ENCODE results near the gene C6orf47.

Gene C6orf47

DNA sequence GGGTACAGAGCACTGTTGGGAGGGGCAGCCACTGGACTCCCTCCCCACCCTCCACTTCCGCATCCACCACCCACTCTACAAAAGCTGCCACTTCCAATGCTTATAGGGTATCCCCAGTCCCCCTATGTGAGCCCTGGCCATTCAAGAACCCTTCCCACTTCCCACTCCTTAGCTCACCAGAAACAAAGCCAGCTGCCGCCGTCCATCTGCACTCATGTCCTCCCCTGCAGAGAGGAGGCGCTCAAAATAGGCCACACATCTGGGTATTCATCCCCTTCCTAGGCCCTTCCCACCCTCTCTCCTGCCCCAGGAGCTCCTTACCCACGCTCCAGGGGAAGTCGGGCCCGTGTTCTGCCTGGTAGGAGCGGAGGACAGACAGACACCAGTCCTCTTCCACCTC lies 26.7 kb upstream of the C6orf47 start:
- DNase-seq, result no peak

DNA sequence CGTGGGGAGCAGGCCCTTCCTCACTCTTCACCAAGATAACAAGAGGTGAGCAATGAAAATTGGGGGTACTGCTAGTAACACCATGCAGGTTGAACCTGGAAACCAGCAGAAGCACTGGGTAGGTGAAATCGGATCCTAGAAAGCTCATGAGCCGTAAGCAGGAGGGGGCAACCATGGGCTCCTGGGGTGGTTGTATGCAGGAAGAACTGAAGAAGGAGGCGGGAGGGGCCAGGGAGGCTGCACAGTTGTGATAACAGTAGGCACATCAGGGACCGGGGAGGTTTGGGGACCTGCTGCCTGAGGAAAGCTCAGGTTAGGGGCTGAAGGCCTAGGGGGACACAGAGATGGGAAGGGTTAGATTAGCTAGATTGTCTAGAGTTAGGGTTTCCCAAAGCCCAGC lies 25.9 kb upstream of the C6orf47 start:
- no peak for DNase-seq

DNA sequence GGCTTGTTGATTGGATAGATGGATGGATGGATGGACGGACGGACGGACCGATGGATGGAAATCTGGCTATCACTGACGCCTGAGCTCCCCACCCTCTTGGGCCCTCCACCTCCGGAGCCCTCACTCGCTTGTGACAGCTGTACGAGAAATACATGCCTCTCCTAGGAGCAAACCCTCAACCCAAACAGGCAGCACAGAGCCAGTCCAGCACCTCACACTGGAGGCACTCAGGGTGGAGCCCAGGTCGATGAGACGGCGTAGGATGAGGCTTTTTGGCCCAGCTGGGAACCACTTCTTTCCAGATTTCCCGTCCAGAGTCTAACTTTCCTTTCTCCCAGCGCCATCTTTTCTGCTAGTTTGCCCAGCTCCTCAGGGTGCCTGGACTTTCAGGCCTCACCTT lies 23.0 kb upstream of the C6orf47 start:
- DNase-seq, result no peak

DNA sequence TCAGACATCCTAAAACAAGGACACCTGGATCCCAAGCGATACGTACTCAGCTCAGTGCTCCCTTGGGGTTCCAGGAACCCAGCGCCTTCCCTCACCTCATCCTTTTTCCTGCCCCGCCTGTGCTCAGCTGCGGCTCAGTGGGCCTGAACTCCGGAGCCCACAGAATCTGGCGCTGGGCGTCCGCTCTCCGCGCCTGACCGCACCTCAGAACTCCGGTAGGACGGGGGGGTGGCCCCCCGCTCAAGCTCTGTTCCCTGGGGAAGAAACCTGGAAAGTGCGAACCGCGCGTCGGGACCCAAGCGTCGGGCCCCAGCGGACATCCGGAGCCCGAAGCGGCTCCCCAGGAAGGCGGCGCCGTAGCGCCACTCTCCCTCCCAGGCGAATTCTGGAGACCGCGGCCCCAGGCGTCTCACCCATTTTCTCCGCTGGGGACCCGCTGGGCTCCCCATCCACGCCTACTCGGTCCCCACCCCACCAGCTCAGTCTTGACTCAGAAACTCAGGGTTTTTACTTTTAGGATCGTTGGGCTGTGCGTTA lies 20.6 kb upstream of the C6orf47 start:
- peak; percentile 55 for DNase-seq

DNA sequence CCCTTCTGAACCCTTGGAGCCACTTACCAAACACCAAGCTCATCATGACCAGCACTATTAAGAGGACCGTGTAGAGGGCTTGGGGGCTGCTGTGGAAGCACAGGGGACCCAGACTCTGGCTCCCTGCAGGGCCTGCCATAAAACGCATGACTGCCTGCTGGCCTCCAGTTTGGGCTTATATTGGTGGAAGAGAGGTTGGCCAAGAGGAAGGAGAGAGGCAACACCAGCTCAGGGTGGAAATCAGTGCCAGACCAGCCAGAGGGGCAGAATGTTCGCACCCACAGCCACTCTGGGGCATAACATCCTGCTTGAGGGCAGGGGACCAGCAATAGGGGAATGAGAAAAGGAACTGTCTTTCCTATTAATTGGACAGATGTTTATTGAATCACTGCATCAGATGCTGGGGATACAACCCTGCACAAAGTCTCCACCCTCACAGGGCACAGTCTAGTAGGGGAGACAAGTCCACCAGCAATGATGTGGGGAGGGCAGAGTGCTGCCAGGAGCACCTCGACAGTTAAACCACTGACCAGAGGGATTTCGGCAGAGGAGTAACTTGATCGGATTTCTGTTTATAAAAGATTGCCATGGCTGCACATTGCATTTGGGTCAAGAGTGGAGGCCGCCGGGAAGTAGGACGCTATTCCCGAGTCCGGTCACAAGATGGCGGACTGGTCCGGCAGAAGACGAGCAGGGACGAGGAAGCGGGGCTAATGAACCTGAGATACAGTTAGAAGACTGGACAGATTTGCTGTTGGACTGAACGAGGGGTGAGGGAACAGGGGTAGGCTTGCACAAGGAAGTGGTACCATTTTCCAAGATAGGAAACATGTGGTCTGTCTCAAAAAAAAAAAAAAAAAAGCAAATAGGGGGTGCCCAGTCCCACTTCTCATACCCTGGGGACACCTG lies 19.9 kb upstream of the C6orf47 start, which contains the start of gene LY6G5C:
LY6G5C (minus strand) TSS at position 842 of the 909 bp plus-strand sequence; CDS start at position 148, 694 bp downstream.
- DNase-seq, result peak; percentile 69

DNA sequence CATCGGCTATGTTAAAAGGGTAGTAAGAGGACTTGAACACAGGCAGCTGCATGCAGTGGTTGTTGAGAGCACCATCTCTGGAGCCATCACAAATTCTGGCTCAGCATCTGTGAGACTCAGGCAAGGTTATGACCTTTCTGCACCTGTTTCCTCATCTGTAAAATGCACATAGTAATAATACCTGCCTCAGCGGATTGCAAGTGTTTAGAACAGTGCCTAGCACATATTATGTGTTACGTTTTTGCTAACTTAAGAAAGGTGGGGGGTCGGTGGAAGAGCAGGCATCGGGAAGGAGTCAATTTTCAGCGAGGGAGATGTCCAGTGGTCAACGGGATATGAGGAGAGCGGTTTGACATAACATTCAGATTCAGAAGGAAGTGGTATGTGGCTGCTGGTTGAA lies 17.4 kb upstream of the C6orf47 start:
- no peak for DNase-seq

DNA sequence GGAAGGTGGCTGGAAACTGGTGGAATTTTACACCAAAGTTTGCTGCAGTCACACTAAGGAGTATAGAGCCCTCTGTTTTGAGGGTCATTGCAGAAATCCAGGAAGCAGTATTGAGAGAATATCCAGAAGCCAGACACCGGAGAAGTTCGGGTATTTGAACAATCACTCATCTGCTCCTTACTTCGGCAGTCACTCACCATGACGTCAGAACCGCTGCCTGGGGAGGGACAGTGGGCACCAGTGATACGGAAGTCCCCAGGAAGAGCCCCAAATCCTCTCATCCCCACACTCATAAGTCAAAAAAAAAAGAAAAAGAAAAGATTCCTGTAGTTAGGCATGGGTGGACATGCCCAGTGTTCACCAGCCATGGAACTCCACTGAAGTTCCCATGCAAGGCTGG lies 16.3 kb upstream of the C6orf47 start:
- no peak for DNase-seq

DNA sequence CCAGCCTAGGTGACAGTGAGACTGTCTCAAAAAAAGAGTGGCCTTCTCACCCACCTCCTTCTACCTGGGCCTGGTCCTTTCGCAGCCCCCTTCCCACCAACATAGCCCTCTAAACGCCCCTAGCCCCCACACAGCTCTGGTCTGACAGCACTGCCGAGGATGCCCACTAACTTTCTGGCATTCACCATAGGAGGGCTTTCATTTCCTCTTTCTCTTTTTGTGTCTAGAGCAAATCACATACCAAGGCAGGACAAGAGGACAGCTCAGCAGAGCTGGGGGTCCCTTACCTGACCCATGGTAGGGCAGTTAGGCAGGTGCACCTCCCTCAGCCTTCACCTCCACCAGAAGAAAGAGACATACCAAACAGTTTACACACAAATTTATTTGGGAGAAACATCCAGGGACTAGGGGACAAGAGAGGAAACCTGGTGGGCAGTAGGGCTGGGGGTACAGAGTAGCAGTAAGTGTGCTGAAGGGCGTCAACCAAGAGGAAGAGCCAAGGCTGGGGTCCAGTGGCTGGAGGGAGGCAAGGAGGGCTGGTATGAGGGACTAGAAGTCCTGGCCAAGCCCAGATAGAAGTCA lies 15.8 kb upstream of the C6orf47 start:
- DNase-seq, result no peak

DNA sequence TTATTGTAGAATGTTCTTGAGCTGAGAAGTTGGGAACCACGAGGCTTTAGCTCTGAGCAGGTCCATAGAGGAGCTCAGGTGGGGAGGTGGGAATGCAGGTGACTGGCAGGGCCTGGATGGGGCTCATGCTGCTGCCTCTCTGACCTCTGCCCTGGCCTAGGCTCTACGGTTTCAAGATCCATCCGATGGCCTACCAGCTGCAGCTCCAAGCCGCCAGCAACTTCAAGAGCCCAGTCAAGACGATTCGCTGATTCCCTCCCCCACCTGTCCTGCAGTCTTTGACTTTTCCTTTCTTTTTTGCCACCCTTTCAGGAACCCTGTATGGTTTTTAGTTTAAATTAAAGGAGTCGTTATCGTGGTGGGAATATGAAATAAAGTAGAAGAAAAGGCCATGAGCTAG lies 9.1 kb upstream of the C6orf47 start, which contains the start of gene LY6G5B:
LY6G5B (plus strand) TSS at position 301 of the 400 bp plus-strand sequence. CDS start 975 bp downstream, outside the sequence.
- DNase-seq, result no peak

DNA sequence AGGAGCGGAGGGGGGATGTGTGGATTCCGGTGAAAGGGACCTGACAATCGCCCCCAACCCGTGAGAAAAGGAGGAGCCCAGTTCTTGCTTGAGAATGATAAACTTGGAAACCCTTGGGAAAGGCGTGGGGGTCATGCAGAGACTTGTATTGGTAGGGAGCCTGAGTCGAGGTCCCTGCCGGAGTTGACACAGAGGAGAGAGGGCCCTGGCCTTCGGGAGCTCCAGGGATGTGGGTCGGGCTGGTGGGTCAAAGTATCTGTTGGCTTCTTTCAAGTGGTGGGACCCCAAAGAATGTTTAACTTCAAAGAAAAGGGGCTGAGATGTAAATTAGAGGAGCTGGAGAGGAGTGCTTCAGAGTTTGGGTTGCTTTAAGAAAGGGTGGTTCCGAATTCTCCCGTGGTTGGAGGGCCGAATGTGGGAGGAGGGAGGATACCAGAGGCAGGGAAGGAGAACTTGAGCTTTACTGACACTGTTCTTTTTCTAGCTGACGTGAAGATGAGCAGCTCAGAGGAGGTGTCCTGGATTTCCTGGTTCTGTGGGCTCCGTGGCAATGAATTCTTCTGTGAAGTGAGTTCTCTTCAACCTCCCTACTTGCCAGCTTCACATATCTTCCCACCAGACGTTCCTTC lies 5.9 kb upstream of the C6orf47 start:
- no peak for DNase-seq

DNA sequence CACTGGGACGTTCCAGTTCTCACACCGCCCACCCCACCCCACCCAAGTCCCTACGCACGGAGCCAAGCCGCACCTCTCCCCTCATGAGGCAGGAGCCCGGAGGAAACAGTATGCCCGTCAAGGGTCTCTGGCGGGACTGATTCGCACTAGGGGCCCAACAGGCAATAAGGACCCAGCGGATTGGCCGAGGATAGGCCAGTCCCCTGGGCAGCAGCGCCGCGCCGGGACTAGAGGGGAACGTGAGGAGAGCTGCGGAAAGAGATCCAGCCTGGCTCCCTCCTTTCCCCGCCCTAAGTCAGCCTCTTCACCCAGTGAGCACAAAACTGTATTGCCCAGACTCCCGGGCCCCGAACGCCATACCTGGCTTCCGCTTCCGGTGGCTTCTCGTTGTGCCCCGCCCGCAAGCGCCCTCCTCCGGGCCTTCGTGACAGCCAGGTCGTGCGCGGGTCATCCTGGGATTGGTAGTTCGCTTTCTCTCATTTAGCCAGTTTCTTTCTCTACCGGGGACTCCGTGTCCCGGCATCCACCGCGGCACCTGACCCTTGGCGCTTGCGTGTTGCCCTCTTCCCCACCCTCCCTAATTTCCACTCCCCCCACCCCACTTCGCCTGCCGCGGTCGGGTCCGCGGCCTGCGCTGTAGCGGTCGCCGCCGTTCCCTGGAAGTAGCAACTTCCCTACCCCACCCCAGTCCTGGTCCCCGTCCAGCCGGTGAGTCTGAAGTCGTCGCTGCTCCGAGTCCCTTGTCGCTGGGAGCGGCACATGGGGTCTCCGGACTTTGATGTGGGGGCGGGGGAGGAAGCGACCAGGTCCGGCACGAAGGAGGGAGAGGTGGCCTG lies 5.1 kb upstream of the C6orf47 start, which contains the start of gene CSNK2B:
CSNK2B (plus strand) TSS at position 580 of the 836 bp plus-strand sequence. CDS start 752 bp downstream, outside the sequence.
- DNase-seq, result peak; percentile 99

DNA sequence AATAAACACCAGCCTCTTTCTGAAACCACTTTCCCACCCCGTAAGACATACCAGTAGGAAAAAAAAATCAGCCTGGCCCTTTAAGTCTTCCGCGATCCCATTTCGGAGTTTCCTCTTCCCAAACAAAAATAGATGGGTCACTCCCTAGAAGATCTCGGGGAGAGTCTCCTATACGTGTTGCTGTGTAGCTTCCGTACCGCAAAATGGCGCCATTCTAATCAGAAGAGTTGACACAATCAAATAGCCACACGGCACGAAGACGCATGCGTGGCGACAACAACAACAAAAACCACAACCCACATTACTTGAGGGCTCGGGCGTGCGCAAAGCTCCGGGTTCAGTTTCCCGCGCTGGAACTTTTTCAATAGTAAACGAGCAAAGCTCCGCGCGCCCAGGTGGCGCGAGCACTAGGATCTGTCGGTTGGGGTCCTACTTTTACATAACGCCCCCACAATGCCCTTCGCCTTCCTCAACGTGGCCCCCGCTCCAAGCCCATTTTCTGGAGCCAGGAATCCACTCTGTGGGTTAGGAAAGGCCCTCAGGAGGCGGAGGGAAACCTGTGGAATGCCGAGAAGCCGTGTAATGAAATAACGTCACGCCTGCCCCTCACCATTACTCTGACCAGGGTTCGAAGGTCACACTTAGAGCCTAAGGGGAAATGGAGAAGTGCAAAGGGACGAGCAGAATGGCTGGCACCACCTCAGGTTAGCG lies 4.4 kb upstream of the C6orf47 start, which contains the start of gene GPANK1:
GPANK1 (minus strand) TSS at position 208 of the 711 bp plus-strand sequence. CDS start 519 bp downstream, outside the sequence.
- peak; percentile 89 for DNase-seq

DNA sequence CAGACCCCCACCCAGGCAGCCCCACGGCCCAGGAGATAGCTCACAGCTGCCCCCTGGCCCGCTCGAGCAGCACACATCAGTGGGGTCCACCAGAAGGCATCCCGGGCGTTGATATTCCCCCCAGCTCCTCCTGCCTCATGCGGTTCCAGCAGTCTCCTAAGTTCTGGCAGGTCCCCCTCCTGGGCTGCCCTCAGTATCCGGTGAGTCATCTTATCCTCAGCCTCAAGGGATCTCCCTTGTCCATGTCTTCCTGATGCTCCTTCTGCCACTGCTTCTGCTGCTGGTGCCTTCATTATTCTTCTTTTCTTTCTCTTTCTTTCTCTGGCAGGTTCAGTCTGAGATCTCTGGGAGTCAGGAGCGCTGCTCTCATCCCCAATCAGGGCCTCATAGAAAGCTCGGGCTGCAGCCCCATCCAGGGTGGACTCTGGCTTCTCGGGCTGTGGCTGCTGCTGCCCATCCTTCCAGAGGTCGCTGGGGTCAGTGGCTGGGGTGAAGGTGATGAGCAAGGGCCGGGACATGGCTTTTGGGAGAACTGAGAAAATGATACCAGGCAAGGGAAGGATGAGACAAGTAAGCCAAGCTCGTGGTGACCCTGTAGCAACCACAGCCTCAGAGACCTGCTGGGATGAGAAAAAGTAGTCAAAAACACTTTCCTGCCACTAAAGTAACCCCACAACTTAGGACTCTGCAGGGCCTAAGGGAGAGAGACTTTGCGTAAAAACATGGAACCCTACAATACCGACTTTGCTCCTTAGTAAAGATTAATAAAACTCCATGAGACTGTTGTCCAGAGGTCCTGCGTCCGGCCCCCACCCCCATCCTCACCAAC lies 3.6 kb upstream of the C6orf47 start:
- DNase-seq, result peak; percentile 6

DNA sequence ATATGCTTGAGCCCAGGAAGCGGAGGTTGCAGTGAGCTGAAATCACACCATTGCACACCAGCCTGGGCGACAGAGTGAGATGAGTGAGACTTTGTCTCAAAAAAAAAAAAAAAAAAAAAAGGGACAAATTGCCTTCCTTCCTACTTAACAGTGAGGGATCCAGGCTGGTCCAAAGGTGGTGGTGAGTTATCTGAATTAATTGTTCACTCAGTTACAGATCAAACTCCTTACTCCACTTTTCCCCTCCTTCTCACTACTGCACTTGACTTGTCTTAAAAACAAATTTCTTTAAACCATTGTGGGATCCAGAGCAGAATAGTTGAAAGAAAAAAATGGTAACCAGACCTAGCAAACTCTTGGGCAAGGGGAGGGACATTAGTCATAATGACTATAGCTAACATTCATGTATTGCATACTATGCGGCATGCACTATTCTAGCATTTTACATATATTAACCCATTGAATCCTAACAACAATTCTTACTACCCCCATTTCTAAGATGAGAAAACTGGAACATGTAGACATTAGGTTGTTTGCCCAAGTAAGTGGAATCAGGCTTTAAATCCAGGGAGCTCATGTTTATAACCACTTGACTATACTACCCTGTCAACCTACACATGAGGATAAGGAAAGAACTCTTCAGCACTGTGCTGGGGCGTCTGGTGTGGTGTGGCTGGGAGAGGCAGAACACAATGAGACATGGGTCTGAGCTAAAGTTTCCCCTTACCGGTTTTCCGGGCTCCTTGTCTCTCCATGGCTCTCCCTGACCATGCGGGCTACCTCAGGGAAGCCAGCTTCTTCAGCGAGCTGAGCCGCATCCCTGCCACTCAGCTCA lies 2.8 kb upstream of the C6orf47 start:
- no peak for DNase-seq

DNA sequence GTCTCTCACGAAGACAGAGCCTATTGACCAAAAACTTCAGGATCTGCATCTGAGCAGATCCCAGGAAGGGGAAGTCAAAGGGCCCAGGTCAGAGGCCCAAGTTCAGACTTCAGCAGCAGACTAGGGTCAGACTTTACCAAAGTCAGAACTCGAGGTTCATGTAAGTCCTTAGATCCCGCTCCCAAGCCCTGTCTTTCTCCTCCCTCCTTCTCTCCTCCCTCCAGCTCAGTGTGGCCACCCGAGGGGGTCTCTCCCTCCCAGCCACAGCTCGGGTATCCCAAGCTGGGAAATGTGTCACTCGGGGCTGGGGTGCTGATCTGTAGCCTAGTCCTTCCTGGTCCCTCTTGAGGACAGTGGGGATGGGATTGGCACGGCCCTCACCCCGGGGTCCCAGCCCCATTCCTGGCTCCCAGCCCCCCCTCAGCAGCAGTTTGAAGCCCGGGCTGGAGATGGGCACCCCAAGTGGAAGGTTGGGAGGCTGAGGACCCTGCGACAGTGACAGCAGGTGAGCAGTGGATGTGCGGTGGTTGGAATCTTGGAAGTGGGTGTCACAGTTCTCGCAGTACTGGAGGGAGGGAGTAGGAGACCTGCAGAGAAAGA lies 1.6 kb upstream of the C6orf47 start:
- no peak for DNase-seq

DNA sequence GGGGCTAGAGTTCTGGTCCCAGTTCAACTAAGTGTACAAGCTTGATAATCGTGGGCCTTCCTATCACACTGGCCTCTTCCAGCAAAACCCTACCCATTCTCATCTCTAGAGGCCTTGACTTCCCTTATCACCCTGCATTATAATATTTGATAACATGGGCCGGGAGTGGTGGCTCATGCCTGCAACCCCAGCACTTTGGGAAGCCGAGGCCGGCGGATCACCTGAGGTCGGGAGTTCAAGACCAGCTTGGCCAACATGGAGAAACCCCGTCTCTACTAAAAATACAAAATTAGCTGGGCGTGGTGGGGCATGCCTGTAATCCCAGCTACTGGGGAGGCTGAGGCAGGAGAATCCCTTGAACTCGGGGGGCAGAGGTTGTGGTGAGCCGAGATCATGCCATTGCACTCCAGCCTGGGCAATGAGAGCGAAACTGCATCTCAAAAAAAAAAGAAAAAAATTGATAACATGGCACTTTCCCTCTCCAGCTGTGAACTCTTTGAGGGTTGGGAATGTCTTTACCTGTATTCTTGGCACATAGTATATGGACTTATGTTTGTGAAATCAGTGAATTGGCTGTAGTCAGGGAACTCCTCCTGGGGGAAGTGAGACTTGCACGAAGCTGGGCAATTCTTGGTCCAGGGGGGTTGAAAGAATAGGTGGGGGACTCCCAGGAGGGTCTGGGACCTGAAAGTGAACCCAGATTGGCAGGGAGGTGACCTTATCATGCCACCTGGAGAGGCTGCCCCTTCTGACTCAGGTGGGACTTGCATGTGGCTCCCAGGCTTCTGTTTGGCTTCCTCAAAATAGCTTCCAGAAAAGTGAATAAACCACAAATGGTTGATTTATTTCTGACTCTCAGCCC lies 915 bp upstream of the C6orf47 start:
- no peak for DNase-seq

DNA sequence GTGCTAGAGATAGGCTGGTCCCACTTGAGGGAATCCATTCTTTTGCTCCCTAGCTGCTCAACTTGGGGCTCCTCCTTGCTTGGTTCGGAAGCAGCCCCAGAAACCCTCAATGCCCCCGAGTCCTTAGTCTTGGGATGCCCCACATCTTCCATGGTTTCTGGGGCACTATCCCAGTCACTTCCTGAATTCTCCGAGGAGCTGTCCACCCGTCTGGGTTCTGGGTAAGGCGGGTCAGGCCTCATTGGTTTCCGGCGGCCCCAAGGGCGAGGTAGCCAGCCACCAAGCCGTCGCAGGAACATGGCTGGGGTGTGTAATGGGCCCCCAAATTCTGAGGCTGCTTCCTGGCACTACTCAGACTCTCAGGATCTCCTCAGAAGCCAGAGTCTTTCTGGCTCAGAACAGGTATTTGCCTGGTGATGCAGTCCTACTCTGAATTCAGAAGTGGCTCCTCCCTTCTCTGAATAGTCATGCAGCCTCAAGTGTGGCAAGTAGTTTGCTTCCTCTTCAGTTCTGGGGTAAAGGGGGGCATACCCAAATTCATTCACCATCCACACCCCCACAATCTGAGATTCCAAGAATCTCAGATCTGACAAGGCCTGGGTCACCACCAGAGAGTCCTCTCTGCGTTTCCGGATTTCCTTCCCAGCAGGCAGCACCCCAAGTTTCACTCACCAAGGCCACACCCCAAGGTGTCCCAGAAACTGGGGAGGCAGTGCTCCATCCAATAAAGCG lies 763 bp downstream of the C6orf47 start:
- peak; percentile 34 for DNase-seq
